ENCODE measurements around the gene SUCLG2. TPM values are rescaled to one million over a fixed set of nuclear protein-coding genes. Genes with fewer than 3 reads are reported as not detected.

SUCLG2 gene
- total RNA-seq, 1 experiment from 2014 or later, result 59.4 TPM

DNA sequence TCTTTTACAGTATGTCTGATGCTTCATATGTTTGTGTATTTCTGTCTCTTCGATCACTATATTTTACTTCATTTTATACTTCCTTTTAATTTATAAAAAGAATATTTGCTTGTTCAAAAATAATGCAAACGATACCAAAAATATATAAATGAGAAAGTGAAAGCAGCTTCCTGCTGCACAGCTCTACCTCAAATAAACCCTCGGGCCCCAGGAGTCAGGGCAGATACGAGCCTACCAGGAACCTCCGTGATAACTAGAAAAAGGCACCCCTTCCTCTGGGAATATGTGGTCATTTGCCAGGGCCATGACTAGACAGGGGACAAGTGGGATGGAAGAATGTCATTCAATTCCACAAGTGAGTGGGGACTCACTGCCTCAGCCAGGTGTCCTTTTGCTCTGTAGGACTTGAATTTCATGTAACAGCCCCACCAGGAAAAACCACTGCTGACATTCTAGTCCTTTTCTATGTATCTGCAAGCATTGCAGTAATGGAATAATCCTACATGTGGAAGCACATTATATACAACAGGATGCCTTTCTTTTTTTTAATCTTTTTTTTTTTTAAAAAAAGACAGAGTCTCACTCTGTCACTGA, 133.3 kb downstream of the SUCLG2 start:
- ChIA-PET CTCF (no interaction called here), POLR2A (ENCODE audit: unreplicated experiment) (no interaction called here)

DNA sequence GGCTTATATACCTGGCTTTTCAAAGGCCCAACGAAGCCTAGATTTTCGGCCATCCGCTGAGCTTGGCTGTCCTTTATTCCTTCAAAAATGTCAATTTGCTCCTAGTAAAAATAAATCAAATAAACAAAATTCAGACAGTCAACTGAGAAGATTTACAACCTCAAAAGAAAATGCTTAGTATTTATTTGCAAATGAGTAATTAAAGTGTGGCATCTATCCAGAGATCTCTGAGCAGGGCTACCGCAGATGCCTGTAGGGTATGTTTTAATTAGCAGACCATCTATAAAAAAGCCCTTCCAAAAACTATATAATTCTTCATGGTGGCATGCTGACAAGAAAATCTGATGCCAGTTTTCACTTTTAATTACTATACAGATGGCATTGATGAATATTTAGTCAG, 136.2 kb downstream of the SUCLG2 start:
- no peaks in the 10 kb centered on the region for H3F3A ChIP-seq (ENCODE audit: insufficient read depth, low read depth)
- H3K4me2 ChIP-seq, result no peak overlapping the region
- TF ChIP-seq EZH2 (IDR thresholded peaks at IDR 0.05; ENCODE audit: low read depth), result no peak
- TF ChIP-seq, protein P1, sequence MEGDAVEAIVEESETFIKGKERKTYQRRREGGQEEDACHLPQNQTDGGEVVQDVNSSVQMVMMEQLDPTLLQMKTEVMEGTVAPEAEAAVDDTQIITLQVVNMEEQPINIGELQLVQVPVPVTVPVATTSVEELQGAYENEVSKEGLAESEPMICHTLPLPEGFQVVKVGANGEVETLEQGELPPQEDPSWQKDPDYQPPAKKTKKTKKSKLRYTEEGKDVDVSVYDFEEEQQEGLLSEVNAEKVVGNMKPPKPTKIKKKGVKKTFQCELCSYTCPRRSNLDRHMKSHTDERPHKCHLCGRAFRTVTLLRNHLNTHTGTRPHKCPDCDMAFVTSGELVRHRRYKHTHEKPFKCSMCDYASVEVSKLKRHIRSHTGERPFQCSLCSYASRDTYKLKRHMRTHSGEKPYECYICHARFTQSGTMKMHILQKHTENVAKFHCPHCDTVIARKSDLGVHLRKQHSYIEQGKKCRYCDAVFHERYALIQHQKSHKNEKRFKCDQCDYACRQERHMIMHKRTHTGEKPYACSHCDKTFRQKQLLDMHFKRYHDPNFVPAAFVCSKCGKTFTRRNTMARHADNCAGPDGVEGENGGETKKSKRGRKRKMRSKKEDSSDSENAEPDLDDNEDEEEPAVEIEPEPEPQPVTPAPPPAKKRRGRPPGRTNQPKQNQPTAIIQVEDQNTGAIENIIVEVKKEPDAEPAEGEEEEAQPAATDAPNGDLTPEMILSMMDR (conservative IDR thresholded peaks at IDR 0.05), result no peak
- no TSS peak for BruUV-seq (replicated peaks)
- intact Hi-C loops (cut with micrococcal nuclease; ENCODE audit: unreplicated experiment), result no loop called here
- no peaks in the 10 kb centered on the region for H3K79me2 ChIP-seq (ENCODE audit: low read depth)
- ChIA-PET CTCF (no interaction called here), POLR2A (ENCODE audit: unreplicated experiment) (no interaction called here)
- no peak overlapping the region for H3K27ac ChIP-seq
- no peaks in the 10 kb centered on the region for H3K27me3 ChIP-seq (ENCODE audit: insufficient read depth, low read depth)
- no peak for DNase-seq
- no peaks in the 10 kb centered on the region for H3K4me1 ChIP-seq (replicated peaks; ENCODE audit: insufficient read depth)
- no peak overlapping the region for H2AFZ ChIP-seq
- H4K20me1 ChIP-seq (ENCODE audit: insufficient read depth), result no peaks in the 10 kb centered on the region
- no peaks in the 10 kb centered on the region for H3K9me2 ChIP-seq (ENCODE audit: insufficient read depth)
- no peak overlapping the region for H3K4me3 ChIP-seq
- H3K9me3 ChIP-seq (ENCODE audit: insufficient read depth, low read depth), result no peaks in the 10 kb centered on the region
- H3K36me3 ChIP-seq (ENCODE audit: low read depth), result no peaks in the 10 kb centered on the region

More for the DNA sequence above, 133.3 kb downstream of the SUCLG2 start:
- Histone ChIP-seq H4K20me1 (ENCODE audit: insufficient read depth) (no peaks in the 10 kb centered on the region), H2AFZ (no peak overlapping the region), H3K4me2 (no peak overlapping the region), H3K27me3 (ENCODE audit: insufficient read depth, low read depth) (no peaks in the 10 kb centered on the region), H3K27ac (no peak overlapping the region), H3K36me3 (ENCODE audit: low read depth) (no peaks in the 10 kb centered on the region), H3K9me2 (ENCODE audit: insufficient read depth) (no peaks in the 10 kb centered on the region), H3K9me3 (ENCODE audit: insufficient read depth, low read depth) (no peaks in the 10 kb centered on the region), H3K4me3 (no peak overlapping the region), H3K79me2 (ENCODE audit: low read depth) (no peaks in the 10 kb centered on the region), H3K4me1 (replicated peaks; ENCODE audit: insufficient read depth) (no peaks in the 10 kb centered on the region), H3F3A (ENCODE audit: insufficient read depth, low read depth) (no peaks in the 10 kb centered on the region)
- intact Hi-C loops (cut with micrococcal nuclease; ENCODE audit: unreplicated experiment), result no loop called here
- no TSS peak for BruUV-seq (replicated peaks)
- no peak for TF ChIP-seq EZH2 (IDR thresholded peaks at IDR 0.05; ENCODE audit: low read depth)
- TF ChIP-seq, protein P1 (conservative IDR thresholded peaks at IDR 0.05), result no peak
- DNase-seq, result no peak

DNA sequence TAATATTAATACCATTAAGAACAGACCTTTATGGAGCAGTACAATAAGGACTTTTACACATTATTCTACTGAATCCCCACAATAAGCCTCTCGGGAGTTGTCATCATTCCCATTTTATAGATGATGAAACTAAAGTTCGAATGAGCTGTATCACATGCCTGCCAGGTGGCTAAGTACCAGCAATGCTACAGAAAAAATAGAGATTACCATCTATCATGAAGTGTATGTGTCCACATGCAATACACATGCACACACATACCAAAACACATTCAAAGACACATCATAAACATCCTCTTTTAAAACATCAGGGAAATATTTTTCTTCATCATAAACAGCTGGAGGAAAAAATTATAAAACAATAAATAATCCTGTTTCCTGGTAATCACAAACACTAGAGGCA, 136.6 kb downstream of the SUCLG2 start:
- Histone ChIP-seq H3K9me3 (ENCODE audit: insufficient read depth, low read depth) (no peaks in the 10 kb centered on the region), H3K27me3 (ENCODE audit: insufficient read depth, low read depth) (no peaks in the 10 kb centered on the region), H3K4me3 (no peak overlapping the region), H4K20me1 (ENCODE audit: insufficient read depth) (no peaks in the 10 kb centered on the region), H2AFZ (no peak overlapping the region), H3K27ac (no peak overlapping the region), H3K4me1 (replicated peaks; ENCODE audit: insufficient read depth) (no peaks in the 10 kb centered on the region), H3K36me3 (ENCODE audit: low read depth) (no peaks in the 10 kb centered on the region), H3F3A (ENCODE audit: insufficient read depth, low read depth) (no peaks in the 10 kb centered on the region), H3K79me2 (ENCODE audit: low read depth) (no peaks in the 10 kb centered on the region), H3K9me2 (ENCODE audit: insufficient read depth) (no peaks in the 10 kb centered on the region), H3K4me2 (no peak overlapping the region)
- ChIA-PET CTCF (no interaction called here), POLR2A (ENCODE audit: unreplicated experiment) (no interaction called here)
- intact Hi-C loops (cut with micrococcal nuclease; ENCODE audit: unreplicated experiment), result no loop called here
- TF ChIP-seq EZH2 (IDR thresholded peaks at IDR 0.05; ENCODE audit: low read depth), result no peak
- TF ChIP-seq, protein P1 (conservative IDR thresholded peaks at IDR 0.05), result no peak
- no TSS peak for BruUV-seq (replicated peaks)
- DNase-seq, result no peak
